T-helper 17 cell (primary cell): ENCODE results near the gene OSBPL9. TPM values are rescaled to one million over a fixed set of nuclear protein-coding genes. Genes with fewer than 3 reads are reported as not detected.
"Not testable (repeated sequence)": the region's sequence is repeated elsewhere in the genome, so short reads cannot be mapped to it uniquely, and the experiment has no call there.

Experiments used
- ATAC-seq: fragments of 150-1000 bp; cut with Tn5 transposase; 2 replicates; pipeline ENCODE4 v1.10.0; 2021; ENCODE audit warnings: mild to moderate bottlenecking, moderate library complexity
- DNase-seq, 3 donors: peaks; one replicate each; pipeline versions ENCODE4 v3.0.0 to v3.0.0-alpha.2; 2020 to 2021
- H3K9me3 ChIP-seq: one replicate; pipeline ENCODE4 v1.7.0; 2013; ENCODE audit warnings: low read length, mild to moderate bottlenecking; ENCODE audit not compliant: control insufficient read depth, poor library complexity, severe bottlenecking
- H3K27ac Mint-ChIP-seq: one replicate; pipeline ENCODE4 v1.8.0; 2022; ENCODE audit warnings: mild to moderate bottlenecking, moderate library complexity, mixed read lengths
- H3K27me3 Mint-ChIP-seq: one replicate; pipeline ENCODE4 v1.8.0; 2022; ENCODE audit warnings: mixed read lengths
- H3K36me3 Mint-ChIP-seq: one replicate; pipeline ENCODE4 v1.8.0; 2022; ENCODE audit warnings: low read depth, mixed read lengths
- H3K4me1 Mint-ChIP-seq: one replicate; pipeline ENCODE4 v1.8.0; 2022; ENCODE audit warnings: mild to moderate bottlenecking, mixed read lengths
- H3K4me3 Mint-ChIP-seq: one replicate; pipeline ENCODE4 v1.8.0; 2022; ENCODE audit warnings: mild to moderate bottlenecking, moderate library complexity, mixed read lengths
- total RNA-seq, 4 donors: library from RNA in 2 of 4; stranded (reverse) in 2 of 4; gene quantifications; one replicate each; pipeline ENCODE4 v1.2.3 and lab custom pipeline; 2022 to 2026

OSBPL9 gene
- total RNA-seq, 2 donors from 2014 or later, result 47.3 to 49.2 TPM

- Mint-ChIP-seq H3K36me3 (peaks cover 14% of the 10 kb centered on the region), H3K4me1 (peaks cover 11% of the 10 kb centered on the region), H3K4me3 (no peak overlapping the region), H3K27ac (peak overlapping the region; percentile 63), H3K27me3 (no peaks in the 10 kb centered on the region)
- DNase-seq (no peak), ATAC-seq (no peak)
- no peaks in the 10 kb centered on the region for H3K9me3 ChIP-seq
Observed at GRCh38 chr1:51794260-51794659, 177.4 kb downstream of the OSBPL9 start.

GRCh38 chr1:51794868-51795267, 178.0 kb downstream of the OSBPL9 start:
- ATAC-seq (no peak), DNase-seq (no peak)
- no peaks in the 10 kb centered on the region for H3K9me3 ChIP-seq
- Mint-ChIP-seq H3K4me3 (no peak overlapping the region), H3K27me3 (no peaks in the 10 kb centered on the region), H3K27ac (peak overlapping the region; percentile 63), H3K36me3 (peaks cover 9% of the 10 kb centered on the region), H3K4me1 (peaks cover 11% of the 10 kb centered on the region)

- H3K9me3 ChIP-seq, result no peaks in the 10 kb centered on the region
- H3K4me1 Mint-ChIP-seq, result no peaks in the 10 kb centered on the region
- no peak overlapping the region for H3K27ac Mint-ChIP-seq
- DNase-seq (no peak), ATAC-seq (no peak)
- H3K4me3 Mint-ChIP-seq, result no peak overlapping the region
- H3K36me3 Mint-ChIP-seq, result peaks cover 12% of the 10 kb centered on the region
- H3K27me3 Mint-ChIP-seq, result no peaks in the 10 kb centered on the region
Observed at GRCh38 chr1:51799372-51799771, 182.5 kb downstream of the OSBPL9 start.

- no peak for ATAC-seq
- no peak overlapping the region for H3K27ac Mint-ChIP-seq
Observed at GRCh38 chr1:51814513-51814912, 197.6 kb downstream of the OSBPL9 start.

GRCh38 chr1:51818487-51818886, 201.6 kb downstream of the OSBPL9 start:
- peaks cover 5% of the 10 kb centered on the region for H3K4me1 Mint-ChIP-seq
- no peak overlapping the region for H3K4me3 Mint-ChIP-seq
- no peaks in the 10 kb centered on the region for H3K27me3 Mint-ChIP-seq
- H3K36me3 Mint-ChIP-seq, result peaks cover 2% of the 10 kb centered on the region
- DNase-seq, result no peak
- no peak overlapping the region for H3K27ac Mint-ChIP-seq
- no peak for ATAC-seq
- no peaks in the 10 kb centered on the region for H3K9me3 ChIP-seq

More at GRCh38 chr1:51814513-51814912, 197.6 kb downstream of the OSBPL9 start:
- DNase-seq, result no peak
- H3K36me3 Mint-ChIP-seq, result peaks cover 4% of the 10 kb centered on the region
- no peaks in the 10 kb centered on the region for H3K9me3 ChIP-seq
- H3K27me3 Mint-ChIP-seq, result no peaks in the 10 kb centered on the region
- H3K4me3 Mint-ChIP-seq, result no peak overlapping the region
- H3K4me1 Mint-ChIP-seq, result no peaks in the 10 kb centered on the region

GRCh38 chr1:51819021-51819420, 202.1 kb downstream of the OSBPL9 start:
- not testable (repeated sequence) for H3K4me1 Mint-ChIP-seq, H3K36me3 Mint-ChIP-seq, H3K27ac Mint-ChIP-seq, ATAC-seq, H3K9me3 ChIP-seq, H3K27me3 Mint-ChIP-seq, DNase-seq, H3K4me3 Mint-ChIP-seq

GRCh38 chr1:51819810-51820209, 202.9 kb downstream of the OSBPL9 start:
- H3K36me3 Mint-ChIP-seq, result peaks cover 2% of the 10 kb centered on the region
- no peak overlapping the region for H3K27ac Mint-ChIP-seq

GRCh38 chr1:51829058-51829457, 212.2 kb downstream of the OSBPL9 start:
- Mint-ChIP-seq H3K27ac (no peak overlapping the region), H3K36me3 (peaks cover 2% of the 10 kb centered on the region), H3K4me3 (no peak overlapping the region), H3K4me1 (no peaks in the 10 kb centered on the region), H3K27me3 (no peaks in the 10 kb centered on the region)
- ATAC-seq, result no peak
- no peaks in the 10 kb centered on the region for H3K9me3 ChIP-seq
- DNase-seq, result no peak

More at GRCh38 chr1:51819810-51820209, 202.9 kb downstream of the OSBPL9 start:
- DNase-seq, result no peak
- Mint-ChIP-seq H3K4me3 (no peak overlapping the region), H3K27me3 (no peaks in the 10 kb centered on the region), H3K4me1 (peaks cover 5% of the 10 kb centered on the region)
- ATAC-seq, result no peak
- H3K9me3 ChIP-seq, result no peaks in the 10 kb centered on the region

- Mint-ChIP-seq H3K4me3 (no peak overlapping the region), H3K27me3 (no peaks in the 10 kb centered on the region), H3K36me3 (peaks cover 2% of the 10 kb centered on the region), H3K27ac (no peak overlapping the region), H3K4me1 (no peaks in the 10 kb centered on the region)
- ATAC-seq (no peak), DNase-seq (no peak)
- H3K9me3 ChIP-seq, result no peaks in the 10 kb centered on the region
Observed at GRCh38 chr1:51833700-51834099, 216.8 kb downstream of the OSBPL9 start.

GRCh38 chr1:51837243-51837642, 220.4 kb downstream of the OSBPL9 start:
- Mint-ChIP-seq H3K27ac (no peak overlapping the region), H3K4me1 (peaks cover 11% of the 10 kb centered on the region), H3K36me3 (peaks cover 6% of the 10 kb centered on the region), H3K27me3 (no peaks in the 10 kb centered on the region), H3K4me3 (no peak overlapping the region)
- ATAC-seq (no peak), DNase-seq (no peak)
- no peaks in the 10 kb centered on the region for H3K9me3 ChIP-seq

Other genes starting within 250 kb of the OSBPL9 start
- 10 to 100 TPM; 88.2 to 98.8 TPM for gene EPS15, start 97.8 kb upstream of the OSBPL9 start, total RNA-seq